Measurements from ENCODE around the gene KIF26B.

DNA sequence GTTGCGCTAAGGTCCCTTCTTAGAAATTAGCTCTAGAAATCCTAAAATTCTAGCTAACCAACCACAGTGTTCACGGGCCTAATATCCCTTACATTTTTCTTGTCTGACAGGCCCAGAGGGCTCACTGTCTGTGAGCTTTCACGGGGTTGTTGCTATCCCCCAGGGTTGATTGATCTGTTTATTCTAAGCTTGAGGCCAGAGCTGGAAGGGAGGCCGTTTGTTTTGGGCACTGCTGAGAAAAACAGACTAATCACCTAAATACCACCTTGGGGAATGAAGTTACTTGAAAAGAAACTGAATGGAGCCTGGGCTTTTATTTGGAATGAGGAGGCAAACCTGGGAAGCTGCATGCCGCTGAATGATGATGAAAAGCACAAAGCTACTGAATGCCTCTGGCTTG is 162.4 kb downstream of the KIF26B start:
- TF ChIP-seq, protein P1, sequence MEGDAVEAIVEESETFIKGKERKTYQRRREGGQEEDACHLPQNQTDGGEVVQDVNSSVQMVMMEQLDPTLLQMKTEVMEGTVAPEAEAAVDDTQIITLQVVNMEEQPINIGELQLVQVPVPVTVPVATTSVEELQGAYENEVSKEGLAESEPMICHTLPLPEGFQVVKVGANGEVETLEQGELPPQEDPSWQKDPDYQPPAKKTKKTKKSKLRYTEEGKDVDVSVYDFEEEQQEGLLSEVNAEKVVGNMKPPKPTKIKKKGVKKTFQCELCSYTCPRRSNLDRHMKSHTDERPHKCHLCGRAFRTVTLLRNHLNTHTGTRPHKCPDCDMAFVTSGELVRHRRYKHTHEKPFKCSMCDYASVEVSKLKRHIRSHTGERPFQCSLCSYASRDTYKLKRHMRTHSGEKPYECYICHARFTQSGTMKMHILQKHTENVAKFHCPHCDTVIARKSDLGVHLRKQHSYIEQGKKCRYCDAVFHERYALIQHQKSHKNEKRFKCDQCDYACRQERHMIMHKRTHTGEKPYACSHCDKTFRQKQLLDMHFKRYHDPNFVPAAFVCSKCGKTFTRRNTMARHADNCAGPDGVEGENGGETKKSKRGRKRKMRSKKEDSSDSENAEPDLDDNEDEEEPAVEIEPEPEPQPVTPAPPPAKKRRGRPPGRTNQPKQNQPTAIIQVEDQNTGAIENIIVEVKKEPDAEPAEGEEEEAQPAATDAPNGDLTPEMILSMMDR (conservative IDR thresholded peaks at IDR 0.05; ENCODE audit: low read depth, low read length): no peak
- TF ChIP-seq, protein P2, sequence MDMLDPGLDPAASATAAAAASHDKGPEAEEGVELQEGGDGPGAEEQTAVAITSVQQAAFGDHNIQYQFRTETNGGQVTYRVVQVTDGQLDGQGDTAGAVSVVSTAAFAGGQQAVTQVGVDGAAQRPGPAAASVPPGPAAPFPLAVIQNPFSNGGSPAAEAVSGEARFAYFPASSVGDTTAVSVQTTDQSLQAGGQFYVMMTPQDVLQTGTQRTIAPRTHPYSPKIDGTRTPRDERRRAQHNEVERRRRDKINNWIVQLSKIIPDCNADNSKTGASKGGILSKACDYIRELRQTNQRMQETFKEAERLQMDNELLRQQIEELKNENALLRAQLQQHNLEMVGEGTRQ (IDR thresholded peaks at IDR 0.05; ENCODE audit: low read depth, low read length): no peak
- TF ChIP-seq POLR2A (IDR thresholded peaks at IDR 0.05; ENCODE audit: low read depth, low read length) (no peak), NFE2L2 (IDR thresholded peaks at IDR 0.05; ENCODE audit: low read depth, low read length) (no peak), MAFK (IDR thresholded peaks at IDR 0.05; ENCODE audit: low read depth, low read length) (no peak), MXI1 (IDR thresholded peaks at IDR 0.05; ENCODE audit: borderline replicate concordance, low read depth, low read length) (no peak), RFX5 (IDR thresholded peaks at IDR 0.05; ENCODE audit: low read depth, low read length) (no peak), MAZ (IDR thresholded peaks at IDR 0.05; ENCODE audit: borderline replicate concordance, low read depth, low read length) (no peak), FOS (IDR thresholded peaks at IDR 0.05; ENCODE audit: low read depth, low read length) (no peak), RAD21 (IDR thresholded peaks at IDR 0.05; ENCODE audit: low read length) (no peak), RCOR1 (IDR thresholded peaks at IDR 0.05; ENCODE audit: insufficient replicate concordance, low read length) (no peak), CEBPB (IDR thresholded peaks at IDR 0.05; ENCODE audit: low read depth, low read length) (no peak), SMC3 (IDR thresholded peaks at IDR 0.05; ENCODE audit: low read depth, low read length) (no peak)

All from IMR-90 (cell line).